ENCODE measurements around the gene RIMS4.
"Not testable (repeated sequence)": the region's sequence is repeated elsewhere in the genome, so short reads cannot be mapped to it uniquely, and the experiment has no call there.

DNA sequence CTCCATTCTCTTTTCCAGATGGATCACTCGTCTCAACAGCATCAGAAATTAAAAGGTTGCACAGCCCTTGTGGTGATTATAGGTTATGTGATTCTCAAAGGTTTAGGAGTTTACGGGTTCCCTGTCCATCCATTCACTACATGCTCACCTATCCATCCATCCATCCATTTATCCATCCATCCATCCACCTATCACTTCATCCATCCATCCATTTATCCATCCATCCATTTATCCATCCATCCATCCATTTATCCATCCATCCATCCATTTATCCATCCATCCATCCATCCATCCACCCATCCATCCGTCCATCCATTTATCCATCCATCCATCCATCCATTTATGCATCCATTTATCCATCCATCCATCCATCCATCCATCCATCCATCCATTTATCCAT lies 46.5 kb downstream of the RIMS4 start:
- TF ChIP-seq, protein P1, sequence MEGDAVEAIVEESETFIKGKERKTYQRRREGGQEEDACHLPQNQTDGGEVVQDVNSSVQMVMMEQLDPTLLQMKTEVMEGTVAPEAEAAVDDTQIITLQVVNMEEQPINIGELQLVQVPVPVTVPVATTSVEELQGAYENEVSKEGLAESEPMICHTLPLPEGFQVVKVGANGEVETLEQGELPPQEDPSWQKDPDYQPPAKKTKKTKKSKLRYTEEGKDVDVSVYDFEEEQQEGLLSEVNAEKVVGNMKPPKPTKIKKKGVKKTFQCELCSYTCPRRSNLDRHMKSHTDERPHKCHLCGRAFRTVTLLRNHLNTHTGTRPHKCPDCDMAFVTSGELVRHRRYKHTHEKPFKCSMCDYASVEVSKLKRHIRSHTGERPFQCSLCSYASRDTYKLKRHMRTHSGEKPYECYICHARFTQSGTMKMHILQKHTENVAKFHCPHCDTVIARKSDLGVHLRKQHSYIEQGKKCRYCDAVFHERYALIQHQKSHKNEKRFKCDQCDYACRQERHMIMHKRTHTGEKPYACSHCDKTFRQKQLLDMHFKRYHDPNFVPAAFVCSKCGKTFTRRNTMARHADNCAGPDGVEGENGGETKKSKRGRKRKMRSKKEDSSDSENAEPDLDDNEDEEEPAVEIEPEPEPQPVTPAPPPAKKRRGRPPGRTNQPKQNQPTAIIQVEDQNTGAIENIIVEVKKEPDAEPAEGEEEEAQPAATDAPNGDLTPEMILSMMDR (IDR thresholded peaks at IDR 0.05; ENCODE audit: low read depth, low read length, poor library complexity, severe bottlenecking): not testable (repeated sequence)
- TF ChIP-seq EZH2phosphoT487 (IDR thresholded peaks at IDR 0.05; ENCODE audit: borderline replicate concordance, low read length): not testable (repeated sequence)

Data from DOHH2 (cell line).